ENCODE results near the gene PLEKHH2.

PLEKHH2 gene

DNA sequence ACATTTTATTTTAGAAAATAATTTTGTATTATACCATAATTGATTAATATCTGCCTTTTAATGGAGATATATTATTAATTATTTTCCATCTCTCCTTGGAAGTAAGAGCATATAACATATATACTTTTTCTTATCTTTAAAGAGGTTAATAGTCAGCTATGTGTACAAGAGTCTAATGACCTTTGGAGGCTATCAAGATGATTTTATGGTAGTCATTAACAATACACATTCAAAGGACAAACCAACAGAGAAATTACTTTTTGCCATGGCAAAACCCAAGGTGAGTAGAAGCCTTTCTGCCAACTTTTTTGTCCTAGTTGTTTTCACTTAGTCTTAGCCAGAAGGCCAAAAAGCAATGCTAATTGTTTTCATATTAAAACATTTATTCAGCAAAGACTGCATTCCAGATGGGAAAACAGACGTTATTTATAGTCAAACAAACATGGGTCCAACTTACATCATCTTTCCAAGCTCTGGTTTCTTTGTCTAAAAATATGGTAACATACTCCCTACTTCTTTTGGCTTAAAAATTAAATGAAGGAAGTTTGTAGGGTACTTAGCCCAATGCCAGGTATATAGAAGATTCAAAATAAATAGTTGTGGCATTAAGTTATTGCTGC, 127.1 kb downstream of the PLEKHH2 start:
- DNase-seq, result no peak

- DNase-seq, result no peak
Measured at GRCh38 chr2:43766006-43766405, 128.9 kb downstream of the PLEKHH2 start.

- peak; percentile 72 for DNase-seq
Measured at GRCh38 chr2:43773876-43774613, 137.0 kb downstream of the PLEKHH2 start, which contains the start of gene DYNC2LI1. TSS of gene DYNC2LI1 (plus strand) at chr2:43774039. CDS start at chr2:43774139, 100 bp downstream.

DNA sequence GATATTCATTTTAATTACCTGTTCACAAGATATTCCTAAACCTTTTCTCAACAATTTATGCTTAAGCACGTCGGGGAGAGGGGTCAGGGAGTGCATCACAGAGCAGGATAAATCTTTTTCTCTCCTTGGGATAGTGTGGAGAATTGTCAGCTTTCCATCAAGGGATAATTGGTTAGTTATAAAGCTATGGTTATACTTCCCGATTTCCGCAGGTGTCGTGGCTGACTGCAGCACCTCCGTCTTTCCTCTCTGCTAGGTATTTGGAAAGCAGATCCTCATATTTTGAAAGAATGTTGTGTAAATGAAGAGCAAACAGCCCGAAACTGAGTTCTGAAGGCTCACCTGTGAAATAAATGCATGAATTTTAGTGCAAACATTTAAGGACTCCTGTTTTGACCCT, 137.6 kb downstream of the PLEKHH2 start:
- no peak for DNase-seq

DNA sequence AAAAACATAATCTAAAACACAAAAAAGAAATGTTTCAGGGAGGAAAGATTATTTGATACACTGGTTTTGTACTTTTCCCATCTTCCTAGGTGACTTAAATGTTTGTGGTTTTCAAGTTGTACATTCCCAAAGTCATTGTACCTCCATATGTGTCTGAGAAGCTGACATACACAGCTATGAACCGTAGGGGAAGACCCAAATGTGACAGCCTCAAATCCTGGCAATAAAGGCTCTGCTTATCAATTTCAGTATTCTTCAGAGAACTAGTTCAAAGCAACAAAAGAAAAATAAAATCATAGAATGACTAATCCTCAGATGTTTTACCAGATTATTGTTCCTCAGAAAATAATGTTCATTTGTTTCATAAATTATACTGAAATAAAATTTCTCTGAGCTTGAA, 139.3 kb downstream of the PLEKHH2 start:
- no peak for DNase-seq

- no peak for DNase-seq
Measured at GRCh38 chr2:43777306-43777926, 140.4 kb downstream of the PLEKHH2 start.

DNA sequence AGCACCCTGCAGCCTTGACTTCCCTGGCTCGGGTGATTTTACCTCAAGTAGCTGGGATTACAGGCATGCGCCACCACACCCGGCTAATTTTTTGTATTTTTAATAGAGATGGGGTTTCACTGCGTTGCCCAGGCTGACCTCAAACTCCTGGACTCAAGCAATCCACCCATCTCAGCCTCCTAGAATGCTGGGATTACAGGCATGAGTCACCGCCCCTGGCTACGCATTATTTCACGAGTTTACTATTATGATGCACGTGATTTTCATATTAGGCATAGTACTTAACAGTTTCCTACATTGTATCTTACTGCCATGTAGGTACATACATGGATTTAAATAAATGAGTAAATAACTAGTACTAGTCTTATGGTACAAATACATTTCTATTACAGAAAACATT, 141.2 kb downstream of the PLEKHH2 start:
- no peak for DNase-seq

- DNase-seq, result no peak
Measured at GRCh38 chr2:43787895-43788294, 150.8 kb downstream of the PLEKHH2 start.

GRCh38 chr2:43788646-43789045, 151.6 kb downstream of the PLEKHH2 start:
- DNase-seq, result no peak

GRCh38 chr2:43790147-43790546, 153.1 kb downstream of the PLEKHH2 start:
- no peak for DNase-seq

DNA sequence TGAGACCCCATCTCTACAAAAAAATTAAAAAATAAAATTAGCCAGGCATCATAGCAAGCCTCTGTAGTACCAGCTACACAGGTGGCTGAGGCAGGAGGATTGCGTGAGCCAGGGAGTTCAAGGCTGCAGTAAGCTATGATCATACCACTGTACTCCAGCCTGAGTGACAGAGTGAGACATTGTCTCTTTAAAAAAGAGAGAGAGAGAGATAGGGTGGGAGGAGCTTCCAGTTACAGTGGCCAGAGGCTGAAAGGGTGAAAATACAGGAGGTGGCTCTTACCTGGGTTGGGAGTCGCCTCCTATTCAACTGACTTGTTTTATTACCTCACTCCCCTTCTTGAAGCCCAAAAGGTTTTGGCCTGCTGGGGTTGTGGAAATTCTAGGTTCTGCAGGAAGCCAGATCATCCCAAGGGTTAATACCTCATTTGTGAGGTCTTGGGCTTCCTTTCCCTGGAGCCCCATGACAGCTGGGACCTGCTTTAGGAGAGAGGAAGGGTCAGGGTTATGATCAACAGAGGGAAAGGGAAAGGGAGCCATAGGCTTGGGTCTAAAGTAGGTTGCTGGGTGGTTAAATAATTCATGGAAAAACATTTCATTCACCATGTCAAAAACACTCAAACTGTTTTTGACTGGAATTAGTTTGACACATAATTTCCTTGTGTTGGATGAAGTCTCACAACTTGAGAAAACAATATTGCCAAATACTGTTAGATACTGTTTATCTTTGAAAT, 154.1 kb downstream of the PLEKHH2 start:
- DNase-seq, result no peak

DNA sequence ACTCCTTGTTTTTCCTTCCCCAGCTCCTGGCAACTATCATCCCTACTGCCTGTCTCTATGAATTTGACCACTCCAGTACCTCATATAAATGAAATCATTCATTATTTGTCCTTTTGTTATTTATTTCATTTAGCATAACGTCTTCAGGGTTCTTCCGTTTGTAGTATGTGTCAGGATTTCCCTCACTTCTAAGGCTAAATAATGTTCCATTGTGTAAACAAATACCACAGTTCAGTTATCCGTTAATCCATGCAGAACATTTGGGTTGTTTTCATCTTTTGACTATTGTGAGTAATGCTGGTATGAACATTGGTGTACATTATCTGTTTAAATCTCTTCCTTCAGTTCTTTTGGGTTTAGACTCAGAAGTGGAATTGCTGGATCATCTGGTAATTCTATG, 155.6 kb downstream of the PLEKHH2 start:
- DNase-seq, result no peak

GRCh38 chr2:43794956-43795355, 157.9 kb downstream of the PLEKHH2 start:
- no peak for DNase-seq

GRCh38 chr2:43796206-43796605, 159.1 kb downstream of the PLEKHH2 start:
- DNase-seq, result no peak

DNA sequence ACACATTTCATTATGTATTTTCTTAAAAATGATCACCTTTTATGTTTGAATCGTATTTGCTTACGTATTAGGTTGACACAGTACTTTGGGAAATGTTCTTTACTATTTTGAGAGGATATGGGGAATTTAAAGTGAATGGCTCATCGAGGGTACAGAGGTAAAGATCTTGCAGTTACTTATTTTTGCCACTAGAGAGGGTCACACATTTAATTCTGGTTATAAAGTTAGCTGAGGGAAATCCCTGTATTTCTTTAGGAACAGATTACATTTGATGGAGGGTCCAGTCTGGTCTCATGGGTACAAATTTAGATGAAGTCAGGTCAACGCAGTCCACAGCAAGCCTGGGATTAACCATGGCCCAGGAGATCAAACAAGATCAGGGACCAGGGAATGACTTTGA, 161.2 kb downstream of the PLEKHH2 start:
- no peak for DNase-seq

DNA sequence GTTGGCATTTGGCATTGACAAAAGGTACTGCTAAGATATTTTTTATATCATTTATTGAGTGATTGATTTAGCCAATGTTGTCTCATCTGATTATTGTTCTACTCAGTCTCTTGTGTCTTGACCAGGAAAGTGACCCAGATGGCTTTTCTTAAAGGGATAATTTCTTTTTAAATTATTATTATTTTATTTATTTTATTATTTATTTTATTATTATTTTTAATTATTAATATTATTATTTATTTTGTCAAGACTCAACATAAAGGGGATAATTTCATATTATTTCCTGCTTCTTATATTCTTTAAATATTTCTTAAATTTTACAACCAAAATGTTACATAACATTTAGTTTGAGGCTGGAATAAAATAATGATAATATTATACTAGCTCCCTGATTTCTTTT, 163.8 kb downstream of the PLEKHH2 start:
- no peak for DNase-seq

GRCh38 chr2:43802135-43802534, 165.1 kb downstream of the PLEKHH2 start:
- no peak for DNase-seq

GRCh38 chr2:43803113-43803512, 166.1 kb downstream of the PLEKHH2 start:
- no peak for DNase-seq

DNA sequence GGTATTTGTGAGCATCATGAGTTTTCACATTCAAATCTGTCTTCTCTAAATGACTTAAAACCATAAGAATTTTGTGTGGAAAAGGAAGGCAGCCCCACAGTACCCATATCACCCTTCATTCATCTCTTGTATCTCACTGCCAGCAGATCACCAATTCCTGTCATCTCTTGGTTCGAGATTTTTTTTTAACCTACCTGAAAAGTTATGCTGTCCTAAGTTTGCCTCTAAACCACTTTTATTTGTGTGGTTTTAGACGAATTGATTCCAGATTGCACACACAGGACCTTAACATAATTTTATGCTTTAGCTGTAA, 169.6 kb downstream of the PLEKHH2 start:
- no peak for DNase-seq

DNA sequence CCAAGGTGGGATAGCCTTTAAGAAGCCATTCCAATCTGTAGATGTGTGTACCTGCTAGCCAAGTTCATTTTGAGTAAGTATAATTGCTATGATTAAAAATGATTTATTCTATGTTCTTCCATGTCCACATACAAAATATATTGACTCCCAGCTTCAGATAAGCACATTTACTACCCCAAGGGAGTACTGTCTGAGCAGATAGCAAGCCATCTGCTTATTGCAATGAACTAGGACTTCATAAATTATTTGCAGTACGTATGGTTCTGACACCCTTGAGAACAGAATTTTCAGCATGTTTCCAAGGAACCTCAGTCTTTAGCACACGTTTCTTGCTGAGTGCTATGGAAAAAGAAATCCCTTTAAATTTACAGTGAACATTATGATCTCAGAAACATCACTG, 173.4 kb downstream of the PLEKHH2 start:
- no peak for DNase-seq

DNA sequence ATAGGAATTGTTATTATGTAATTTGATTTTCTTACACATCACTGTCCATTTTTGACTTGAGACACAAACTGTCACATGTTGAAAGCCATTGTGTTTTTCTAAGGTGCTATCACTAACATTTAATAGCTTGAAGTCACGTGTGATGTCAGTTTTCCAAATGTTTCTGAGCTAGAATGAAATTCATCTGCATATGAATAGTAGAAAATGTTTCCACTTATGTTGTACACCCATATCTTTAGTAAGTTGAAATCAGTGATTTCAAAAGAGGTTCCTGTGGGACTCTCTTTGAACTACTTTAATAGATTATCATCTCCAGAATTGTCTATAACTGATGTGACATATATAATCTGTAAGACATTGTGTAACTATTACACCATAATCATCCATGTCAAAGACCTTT, 173.8 kb downstream of the PLEKHH2 start:
- no peak for DNase-seq

DNA sequence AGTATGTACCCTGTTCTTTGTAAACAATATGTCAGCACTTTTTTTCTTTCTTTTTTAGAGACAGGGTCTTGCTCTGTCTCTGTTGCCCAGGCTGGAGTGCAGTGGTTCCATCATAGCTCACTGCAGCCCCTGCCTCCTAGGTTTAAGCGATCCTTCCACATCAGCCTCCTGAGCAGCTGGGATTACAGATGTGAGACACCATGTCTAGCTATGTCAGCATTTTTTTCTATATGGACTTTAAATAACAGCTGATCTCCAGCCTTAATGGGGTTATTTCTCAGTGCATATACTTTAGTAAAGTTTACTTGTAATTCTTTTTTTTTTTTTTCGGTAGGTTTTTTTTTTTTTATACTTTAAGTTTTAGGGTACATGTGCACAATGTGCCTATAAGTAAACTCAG, 174.9 kb downstream of the PLEKHH2 start:
- no peak for DNase-seq

DNA sequence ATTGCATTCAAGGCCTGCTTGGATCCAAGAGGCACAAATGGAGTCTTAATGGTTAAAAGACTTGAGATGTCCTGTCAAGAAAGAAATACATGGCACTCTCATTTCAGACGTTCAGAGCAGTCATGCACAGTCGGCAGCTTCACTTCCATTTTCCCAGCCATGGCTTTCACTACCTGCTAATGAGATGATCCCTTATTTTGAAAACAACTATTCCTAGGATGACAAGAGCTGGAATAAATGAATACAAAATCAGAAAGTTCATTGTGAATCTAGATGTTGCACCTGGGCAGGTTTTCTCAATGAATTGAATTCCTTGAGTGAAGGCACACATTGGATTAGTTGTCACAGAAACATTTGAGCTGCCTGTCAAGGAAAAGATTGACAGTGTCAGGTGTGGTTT, 175.9 kb downstream of the PLEKHH2 start:
- DNase-seq, result no peak

DNA sequence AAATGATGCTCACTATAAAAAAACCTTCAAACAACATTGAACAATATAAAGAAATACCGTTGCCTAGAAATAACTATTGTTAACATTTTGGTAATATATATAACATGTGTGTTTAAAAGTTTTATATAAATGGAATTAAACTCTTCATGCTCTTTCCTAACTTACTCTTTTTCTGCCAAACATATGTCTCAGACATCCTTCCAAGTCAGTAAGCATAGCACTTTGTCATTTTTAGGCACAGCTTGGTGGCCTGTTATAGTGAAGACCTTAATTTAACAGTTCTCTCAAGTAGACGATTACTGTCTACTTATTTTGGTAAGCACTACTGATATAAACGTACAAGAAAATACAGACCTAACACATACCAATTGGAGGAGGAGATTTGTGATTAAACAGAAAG, 177.7 kb downstream of the PLEKHH2 start:
- DNase-seq, result no peak

Data from stimulated activated naive CD4-positive, alpha-beta T cell treated with Interleukin-2 at 50 U/mL for 16 hours (primary cell).